Raji (cell line): ENCODE results near the gene NTM.

Source experiments
- POLR2A ChIP-seq: IDR thresholded peaks from 2 replicates; pipeline ENCODE4 v1.6.1; 2011; ENCODE audit warnings: low read depth, low read length, control low read depth; ENCODE audit not compliant: insufficient read depth

The NTM gene

DNA sequence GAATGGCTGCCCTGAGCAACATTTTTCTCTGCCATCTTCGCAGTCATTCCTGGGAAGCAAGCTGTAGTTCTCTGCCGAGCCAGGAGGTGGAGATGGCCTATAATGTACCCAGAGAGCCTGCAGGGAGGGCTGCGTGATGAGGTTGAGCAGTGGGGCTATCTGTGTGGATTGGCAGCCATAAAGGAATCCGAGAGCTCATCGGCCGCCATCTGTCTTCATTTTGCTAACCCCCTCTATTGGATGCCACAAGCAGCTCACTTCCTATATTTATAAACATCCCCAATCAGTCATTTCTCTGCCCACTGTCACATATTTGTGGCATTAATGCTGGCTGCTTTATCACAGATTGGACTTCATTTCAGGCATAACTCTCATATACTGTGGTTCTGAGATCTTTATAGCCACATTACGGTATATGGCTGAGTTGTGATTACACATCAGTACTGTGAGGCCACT lies 209.5 kb downstream of the NTM start:
- no peak for TF ChIP-seq POLR2A

- no peak for TF ChIP-seq POLR2A
Measured at GRCh38 chr11:131580476-131580875, 210.1 kb downstream of the NTM start.

GRCh38 chr11:131581046-131581445 lies 210.6 kb downstream of the NTM start:
- no peak for TF ChIP-seq POLR2A

GRCh38 chr11:131582021-131582525 lies 211.7 kb downstream of the NTM start:
- no peak for TF ChIP-seq POLR2A

DNA sequence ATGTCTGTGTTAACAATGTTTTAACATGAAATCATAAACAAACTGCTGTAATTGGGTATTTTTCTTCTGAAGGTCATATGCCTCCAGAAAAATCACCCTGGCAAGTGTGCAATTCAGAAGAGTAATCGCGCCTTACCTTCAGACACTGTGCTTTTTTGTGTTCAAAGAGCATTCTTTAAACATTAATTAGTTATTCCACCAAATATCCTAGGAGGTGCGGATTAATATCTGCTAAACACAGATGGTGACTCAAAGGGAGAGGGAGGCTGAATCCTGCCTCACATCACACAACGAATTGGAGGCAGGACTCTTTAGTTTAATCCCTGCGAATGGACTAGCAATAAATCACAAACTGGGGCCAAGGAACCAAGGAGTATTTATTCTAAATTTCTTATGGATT lies 213.0 kb downstream of the NTM start:
- TF ChIP-seq POLR2A = no peak

- TF ChIP-seq POLR2A = no peak
Measured at GRCh38 chr11:131583938-131584337, 213.5 kb downstream of the NTM start.

- TF ChIP-seq POLR2A = no peak
Measured at GRCh38 chr11:131584785-131585592, 214.6 kb downstream of the NTM start.

- TF ChIP-seq POLR2A = no peak
Measured at GRCh38 chr11:131588057-131588456, 217.6 kb downstream of the NTM start.

GRCh38 chr11:131591051-131591461 lies 220.6 kb downstream of the NTM start:
- TF ChIP-seq POLR2A = no peak

DNA sequence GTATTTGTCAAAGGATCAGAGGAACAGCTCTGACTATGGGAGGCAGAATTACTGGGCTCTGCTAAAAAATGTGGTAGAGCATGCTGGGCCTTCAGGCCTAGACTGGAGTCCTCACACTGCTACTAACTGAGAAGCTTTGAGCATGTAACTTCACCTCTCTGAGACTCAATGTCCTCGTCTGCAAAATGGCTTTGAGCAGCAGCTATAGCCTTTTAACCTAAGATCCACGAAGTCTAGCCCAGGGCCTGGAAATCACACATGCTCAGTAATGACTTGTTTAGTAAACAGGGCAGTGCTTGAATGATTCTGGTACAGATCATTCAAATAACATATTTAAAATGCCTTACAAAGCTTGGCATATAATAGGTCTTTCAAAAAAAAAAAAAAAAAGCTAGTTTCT lies 221.7 kb downstream of the NTM start:
- TF ChIP-seq POLR2A = no peak

DNA sequence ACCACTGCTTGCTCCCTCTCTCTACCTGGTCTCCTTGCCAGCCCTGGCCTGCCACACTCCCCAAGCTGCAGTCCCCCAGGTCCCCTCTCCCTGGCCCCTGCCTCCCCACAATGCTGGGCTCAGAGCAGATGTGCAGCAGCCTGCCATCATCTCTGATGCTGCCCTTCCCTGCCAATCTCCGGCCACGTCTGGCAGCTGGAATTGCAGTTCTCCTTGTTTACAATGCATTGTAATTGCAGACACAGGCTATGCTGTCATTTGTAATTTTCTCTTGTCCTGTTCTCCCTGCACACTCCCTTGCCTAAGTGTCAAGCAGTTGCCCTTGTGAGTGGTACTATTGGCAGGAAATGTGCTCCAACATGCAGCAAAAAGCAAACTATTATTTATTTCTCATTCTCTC lies 222.3 kb downstream of the NTM start:
- TF ChIP-seq POLR2A = no peak

GRCh38 chr11:131593301-131593700 lies 222.9 kb downstream of the NTM start:
- no peak for TF ChIP-seq POLR2A

DNA sequence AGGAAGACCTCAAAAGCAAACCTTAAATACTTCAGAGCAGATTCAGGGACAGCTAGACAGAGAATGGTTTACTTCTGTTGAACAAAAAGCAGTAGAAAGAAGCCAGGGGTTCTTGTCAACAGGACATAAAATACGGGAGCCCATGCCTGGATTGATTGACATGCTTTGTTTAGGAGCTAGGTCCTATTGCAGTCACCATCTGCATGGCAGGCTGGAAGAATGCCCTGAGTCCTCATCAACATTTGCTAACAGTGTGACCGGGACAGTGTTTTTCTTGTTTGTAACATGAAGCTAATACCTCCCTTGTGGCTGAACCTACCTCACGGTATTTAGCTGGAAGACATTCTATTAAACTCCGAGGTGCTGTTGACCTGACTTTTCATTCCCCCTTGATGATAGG lies 225.4 kb downstream of the NTM start:
- no peak for TF ChIP-seq POLR2A

DNA sequence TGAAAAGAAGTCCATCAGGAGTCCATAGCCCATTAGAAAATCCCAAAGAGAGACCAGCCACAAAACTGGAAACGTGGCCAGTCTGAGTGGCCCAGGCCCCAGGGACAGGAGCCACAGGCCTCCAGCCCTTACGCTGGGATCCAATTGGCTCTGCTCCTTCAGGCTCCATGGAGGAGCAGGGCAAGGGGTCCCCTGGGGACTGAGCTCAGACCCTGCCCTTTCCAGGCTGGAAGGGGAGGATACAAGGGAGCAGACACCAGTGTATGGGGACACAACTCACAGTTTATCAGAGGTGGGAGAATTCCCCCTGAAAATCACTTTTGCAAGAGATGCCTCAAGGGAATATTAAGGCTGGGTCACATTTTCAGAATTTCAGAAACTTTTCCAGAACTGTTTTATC lies 227.5 kb downstream of the NTM start:
- no peak for TF ChIP-seq POLR2A

- TF ChIP-seq POLR2A = no peak
Measured at GRCh38 chr11:131598305-131598704, 227.9 kb downstream of the NTM start.

DNA sequence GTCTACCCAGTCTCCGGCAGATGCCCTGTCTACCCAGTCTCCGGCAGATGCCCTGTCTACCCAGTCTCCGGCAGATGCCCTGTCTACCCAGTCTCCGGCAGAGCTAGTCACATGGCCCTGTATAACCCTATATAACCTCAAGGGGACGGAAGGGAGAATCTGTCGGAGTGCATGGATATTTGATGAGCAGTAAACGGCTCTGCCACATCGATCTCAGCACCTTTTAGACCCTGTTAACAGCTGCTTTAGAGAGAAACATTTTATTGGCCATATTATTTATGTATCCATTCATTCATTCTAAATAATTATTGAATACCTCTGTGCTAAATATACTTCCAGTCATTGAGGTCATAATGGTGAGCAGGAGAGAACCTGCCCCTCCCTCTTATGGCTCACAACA lies 228.9 kb downstream of the NTM start:
- TF ChIP-seq POLR2A = no peak

- TF ChIP-seq POLR2A = no peak
Measured at GRCh38 chr11:131600628-131601027, 230.2 kb downstream of the NTM start.

DNA sequence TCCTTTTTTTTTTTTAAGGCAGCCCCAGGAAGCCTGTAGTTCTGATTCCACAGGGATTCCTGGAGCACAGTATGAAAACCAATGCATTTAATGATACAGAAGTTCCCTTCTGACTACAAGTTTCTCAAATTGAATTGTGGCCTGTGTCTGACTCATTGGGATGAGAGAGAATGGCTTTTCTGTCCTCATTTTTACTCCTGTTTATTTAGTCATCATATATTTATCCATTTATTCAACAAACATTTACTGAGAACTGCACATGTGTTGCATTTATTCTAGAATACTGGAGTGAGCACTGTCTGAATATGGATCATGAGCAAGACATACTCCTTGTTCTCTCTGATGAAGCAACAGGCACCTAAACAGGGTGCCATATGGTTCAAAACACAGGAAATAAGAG lies 231.2 kb downstream of the NTM start:
- TF ChIP-seq POLR2A = no peak

DNA sequence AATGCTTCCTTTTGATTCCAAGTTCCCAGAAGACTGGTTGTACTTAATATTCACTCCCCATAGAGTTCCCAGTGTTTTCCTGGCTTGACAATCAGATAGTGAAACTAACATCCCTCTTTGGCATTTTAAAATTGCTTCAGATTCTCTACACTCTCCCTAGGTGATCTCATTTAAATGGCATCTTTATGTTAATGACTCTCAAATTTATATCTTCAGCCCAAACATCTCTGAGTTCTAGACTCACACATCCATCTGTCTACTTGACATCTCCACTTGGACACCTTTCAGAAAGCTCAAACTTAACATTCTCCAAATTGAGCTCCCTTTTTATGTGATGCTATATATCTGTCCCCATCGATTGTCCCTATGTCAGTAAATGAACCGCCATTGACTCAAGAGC lies 232.0 kb downstream of the NTM start:
- no peak for TF ChIP-seq POLR2A
